GM12891 (cell line): ENCODE measurements around the gene HOXA10.

Experiments
- DNase-seq: peaks from one replicate; pipeline ENCODE4 v3.0.0; 2011; ENCODE audit warnings: low spot score; ENCODE audit not compliant: insufficient read length
- FAIRE-seq: peaks from 2 replicates; lab custom pipeline; 2011; peaks lifted over from hg19 to GRCh38; lab: Jason Lieb, UNC
- PAX5 ChIP-seq: IDR thresholded peaks from 2 replicates; pipeline ENCODE4 v1.6.1; 2011; ENCODE audit warnings: low read length, moderate library complexity, mild to moderate bottlenecking; ENCODE audit not compliant: insufficient read depth, severe bottlenecking
- POLR2A ChIP-seq: IDR thresholded peaks from 2 replicates; pipeline ENCODE4 v1.6.1; 2011; ENCODE audit warnings: low read depth, low read length, control low read depth
- POLR2AphosphoS5 ChIP-seq: IDR thresholded peaks from 2 replicates; pipeline ENCODE4 v1.6.1; 2011; ENCODE audit warnings: low read depth, low read length, control low read depth
- POU2F2 ChIP-seq: IDR thresholded peaks from 2 replicates; pipeline ENCODE4 v1.6.1; 2011; ENCODE audit warnings: low read depth, mild to moderate bottlenecking, control low read depth, low read length, moderate library complexity
- SPI1 ChIP-seq: IDR thresholded peaks from 2 replicates; pipeline ENCODE4 v1.6.1; 2011; ENCODE audit warnings: low read depth, low read length, control low read depth
- TAF1 ChIP-seq: IDR thresholded peaks from 2 replicates; pipeline ENCODE4 v1.6.1; 2011; ENCODE audit warnings: low read depth, low read length, control low read depth

HOXA10 gene

DNA sequence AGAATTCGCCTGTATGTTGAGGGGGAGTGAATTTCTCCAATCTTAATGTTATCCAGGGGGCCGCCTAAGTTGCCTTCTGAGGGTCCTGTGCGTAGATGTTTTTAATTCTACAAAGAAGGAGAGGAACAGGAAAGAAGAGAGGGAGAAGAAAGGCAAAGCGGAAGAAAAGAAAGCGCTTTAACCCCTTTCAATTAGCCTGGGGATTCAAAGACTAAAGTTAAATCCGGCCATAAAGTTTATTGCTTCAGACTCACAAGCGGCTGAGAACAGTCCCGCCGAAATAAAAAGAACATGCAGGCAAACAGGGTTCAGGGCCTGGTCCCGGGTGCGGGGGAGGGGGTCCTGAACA, 35.2 kb downstream of the HOXA10 start:
- DNase-seq = no peak
- no peak for FAIRE-seq
- TF ChIP-seq POLR2AphosphoS5 (no peak), POLR2A (no peak), SPI1 (no peak), PAX5 (no peak), TAF1 (no peak)

DNA sequence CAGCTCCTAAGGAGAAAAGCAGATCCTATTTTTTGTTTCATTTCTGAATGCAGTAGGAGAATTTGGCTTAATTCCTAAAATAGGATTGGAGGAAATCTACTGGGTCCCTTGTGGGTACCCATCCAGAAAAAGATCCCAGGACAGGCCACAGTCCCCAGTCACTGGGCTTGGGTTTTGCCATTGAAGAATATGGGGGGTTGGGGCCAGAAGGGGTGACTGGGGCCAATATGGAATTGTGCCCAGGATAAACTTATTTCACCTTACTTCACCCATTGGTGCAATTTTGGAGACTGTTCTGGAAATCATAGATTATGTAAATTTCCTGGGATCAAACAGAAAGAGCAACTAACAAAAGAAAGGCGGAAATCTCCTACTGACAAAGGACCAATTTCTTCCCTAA, 35.6 kb downstream of the HOXA10 start:
- TF ChIP-seq POU2F2 = no peak
- no peak for TF ChIP-seq POLR2AphosphoS5
- TF ChIP-seq TAF1 = no peak
- no peak for TF ChIP-seq POLR2A
- no peak for TF ChIP-seq SPI1
- no peak for TF ChIP-seq PAX5
- FAIRE-seq (no peak), DNase-seq (no peak)

DNA sequence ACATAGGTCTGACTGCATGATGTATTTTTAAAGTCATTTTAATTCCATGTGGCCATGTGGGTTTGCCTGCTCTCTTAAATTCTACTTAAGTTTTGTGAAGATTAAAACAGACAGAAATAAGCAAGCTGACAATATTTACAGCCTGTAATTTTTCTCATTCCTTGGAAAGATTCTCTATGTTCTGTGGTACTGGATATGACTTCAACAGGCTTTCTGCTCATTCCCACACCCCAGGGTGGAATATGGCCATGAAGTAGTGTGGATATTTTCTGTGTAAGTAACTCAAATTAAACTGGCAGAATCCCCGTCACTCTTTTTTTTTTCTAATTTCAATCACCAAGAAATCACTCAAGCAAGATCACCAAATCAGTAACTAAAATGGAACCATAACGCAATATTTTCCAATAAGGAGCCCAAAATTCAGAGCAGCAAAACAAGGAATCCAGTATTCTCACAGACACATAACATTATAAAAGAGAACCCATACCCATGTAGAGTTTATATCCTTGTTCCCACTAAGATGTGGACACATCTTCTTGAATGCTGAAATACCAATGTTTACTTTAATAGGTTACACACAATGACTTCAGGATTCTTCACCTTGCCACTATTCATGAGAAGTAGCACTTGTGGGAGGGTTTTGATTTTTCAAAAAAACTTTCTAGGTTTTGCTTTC, 36.3 kb downstream of the HOXA10 start:
- TF ChIP-seq POLR2AphosphoS5 = no peak
- no peak for TF ChIP-seq SPI1
- TF ChIP-seq POU2F2 = no peak
- TF ChIP-seq POLR2A = no peak
- TF ChIP-seq PAX5 = no peak
- no peak for TF ChIP-seq TAF1
- FAIRE-seq = no peak

DNA sequence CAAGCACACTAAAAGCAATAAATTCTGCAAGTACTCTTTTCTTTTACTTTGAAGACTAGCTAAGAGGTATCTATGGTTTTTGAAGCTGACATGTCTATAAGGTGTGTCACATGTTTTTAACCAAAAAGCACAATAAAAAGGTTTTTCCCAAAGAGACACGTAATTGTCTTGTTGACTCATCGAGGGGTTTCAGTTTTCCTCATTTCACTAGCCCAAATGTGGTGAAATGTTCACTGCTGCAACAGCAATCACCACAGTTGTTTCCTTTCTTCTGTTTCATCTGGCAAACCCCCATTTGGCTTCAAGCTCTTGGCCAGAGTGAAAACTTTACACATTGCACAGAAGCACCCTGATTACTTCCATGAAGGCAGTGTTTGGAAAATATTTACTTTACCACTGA, 39.7 kb downstream of the HOXA10 start:
- DNase-seq (no peak), FAIRE-seq (no peak)
- TF ChIP-seq TAF1 (no peak), POLR2AphosphoS5 (no peak), PAX5 (no peak), POLR2A (no peak), POU2F2 (no peak), SPI1 (no peak)

More for the DNA sequence above, 36.3 kb downstream of the HOXA10 start:
- DNase-seq = no peak

DNA sequence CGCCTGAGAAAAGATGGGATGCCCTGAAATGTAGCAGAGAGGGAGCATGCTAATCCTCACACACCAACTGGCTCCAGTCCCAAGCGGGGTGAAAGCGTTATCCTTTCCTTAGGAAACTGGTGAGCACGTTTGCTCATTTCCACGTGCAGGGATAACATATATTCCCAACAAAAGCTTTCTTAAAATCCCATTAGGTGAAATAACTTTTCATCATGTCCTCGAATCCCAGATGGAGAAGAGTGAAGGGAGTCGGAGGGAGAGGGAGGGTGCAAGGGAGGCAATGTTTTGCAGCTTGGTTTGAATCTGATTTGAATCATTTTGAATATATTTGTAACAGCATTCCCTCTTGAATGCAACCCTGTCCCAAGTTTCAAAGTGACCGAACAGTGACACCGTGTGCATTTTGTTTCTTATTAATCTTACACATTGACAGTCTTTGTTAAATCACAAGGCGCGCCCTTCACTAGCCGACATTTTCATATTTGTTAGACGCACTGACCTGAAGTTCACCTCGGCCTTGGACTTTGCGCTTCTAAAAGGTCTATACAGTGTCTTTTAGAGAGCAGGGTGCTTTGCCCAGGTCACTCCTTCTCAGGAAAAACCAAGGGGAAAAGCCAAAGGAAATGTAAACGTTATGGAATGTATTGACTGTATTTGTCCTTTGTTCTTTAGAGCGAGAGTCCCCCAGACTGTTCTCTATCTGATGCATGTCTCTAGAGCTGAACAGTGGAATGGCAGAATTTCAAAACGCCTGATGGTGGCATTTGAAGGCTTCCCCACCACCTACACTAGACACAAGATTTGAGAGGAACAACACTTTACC, 40.5 kb downstream of the HOXA10 start:
- FAIRE-seq = no peak
- no peak for TF ChIP-seq POLR2AphosphoS5
- TF ChIP-seq POU2F2 = no peak
- no peak for TF ChIP-seq PAX5
- no peak for TF ChIP-seq POLR2A
- DNase-seq = no peak

- TF ChIP-seq PAX5 (no peak), SPI1 (no peak), POU2F2 (no peak), TAF1 (no peak), POLR2A (no peak), POLR2AphosphoS5 (no peak)
- DNase-seq (no peak), FAIRE-seq (no peak)
These were observed 41.1 kb downstream of the HOXA10 start for GRCh38 chr7:27132978-27133377.

DNA sequence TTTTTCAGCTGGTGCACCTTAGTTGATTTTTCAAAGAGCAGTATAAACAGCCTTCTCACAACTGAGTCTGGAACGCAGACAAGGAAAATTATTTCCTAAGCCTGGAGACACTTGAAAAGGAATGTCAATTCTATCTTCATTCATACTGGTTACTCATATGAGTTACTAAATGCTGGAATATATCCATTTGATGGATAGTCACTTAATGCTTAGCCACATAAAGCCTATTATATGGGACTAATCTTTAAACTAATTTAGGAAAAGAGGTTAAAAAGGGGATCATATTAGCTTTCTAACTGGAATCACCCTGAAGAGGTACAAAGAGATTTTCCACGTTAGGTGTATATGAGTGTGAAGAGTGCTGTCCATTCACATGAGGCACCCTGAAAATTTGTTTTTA, 41.9 kb downstream of the HOXA10 start:
- FAIRE-seq (no peak), DNase-seq (no peak)
- TF ChIP-seq SPI1 (no peak), PAX5 (no peak), POLR2A (no peak), POLR2AphosphoS5 (no peak), POU2F2 (no peak), TAF1 (no peak)

- FAIRE-seq = no peak
These were observed 42.7 kb downstream of the HOXA10 start for GRCh38 chr7:27131390-27131819.

GRCh38 chr7:27130540-27131389, 43.4 kb downstream of the HOXA10 start, which contains the start of gene HOXA4:
Gene HOXA4 (minus strand): TSS chr7:27130757. CDS start chr7:27130733, 24 bp downstream.
- no peak for DNase-seq
- TF ChIP-seq PAX5 (no peak), SPI1 (no peak)
- FAIRE-seq = no peak

More at GRCh38 chr7:27131390-27131819, 42.7 kb downstream of the HOXA10 start:
- DNase-seq = no peak
- no peak for TF ChIP-seq TAF1
- TF ChIP-seq POU2F2 = no peak
- no peak for TF ChIP-seq SPI1
